B cell (primary cell): ENCODE results near the gene CRTC1. TPM values are rescaled to one million over a fixed set of nuclear protein-coding genes. Genes with fewer than 3 reads are reported as not detected.

ENCODE experiments used
- ATAC-seq: fragments of 200-7000 bp; cut with Tn5 transposase; one replicate; pipeline ENCODE4 v1.10.0; 2021; ENCODE audit warnings: low read depth, mild to moderate bottlenecking, moderate number of reproducible peaks, moderate library complexity
- CTCF ChIA-PET: fragments of 350-600 bp; sonication (Branson Sonifier 250); formaldehyde crosslinking; loops from one replicate; lab custom pipeline; 2021; ENCODE audit warnings: antibody characterized with exemption, inconsistent platforms; lab: Charles Lee
- POLR2A ChIA-PET: fragments of 350-600 bp; sonication (Branson Sonifier 250); formaldehyde crosslinking; loops from one replicate; lab custom pipeline; 2021; ENCODE audit warnings: antibody characterized with exemption; lab: Charles Lee
- DNase-seq: peaks from one replicate; pipeline ENCODE4 v3.0.0; 2013
- H2AFZ ChIP-seq: 2 replicates; pipeline ENCODE4 v1.6.1; 2012; ENCODE audit warnings: mild to moderate bottlenecking, low read depth, low read length; ENCODE audit not compliant: insufficient read depth, poor library complexity, severe bottlenecking
- H3K27ac ChIP-seq, 2 donors: 1 replicate in 1 of 2; 2 replicates in 1 of 2; pipeline ENCODE4 v1.5.1; 2012 to 2013; ENCODE audit warnings: low read length in 2 of 2, mild to moderate bottlenecking in 2 of 2, moderate library complexity in 1 of 2
- H3K27me3 ChIP-seq, 4 experiments: fragments of 200-600 bp in 1 of 4; sonication (generic) in 1 of 4; replicated peaks in 1 of 4; 1 replicate in 2 of 4; 2 replicates in 2 of 4; pipeline versions ENCODE4 v1.6.1 to v1.7.0; 2013 to 2016; ENCODE audit warnings: low read length in 3 of 4, mild to moderate bottlenecking in 2 of 4, mixed read lengths in 1 of 4, moderate library complexity in 1 of 4; ENCODE audit not compliant: insufficient read depth in 4 of 4, control insufficient read depth in 3 of 4; ENCODE audit errors: control extremely low read depth in 1 of 4
- H3K36me3 ChIP-seq, 2 experiments: replicated peaks in 1 of 2; 1 replicate in 1 of 2; 2 replicates in 1 of 2; pipeline versions ENCODE4 v1.6.1 to v1.7.1; 2013; ENCODE audit warnings: low read length in 1 of 2; ENCODE audit not compliant: insufficient read depth in 2 of 2, control insufficient read depth in 1 of 2; ENCODE audit errors: control extremely low read depth in 1 of 2, extremely low read depth in 1 of 2
- H3K4me1 ChIP-seq, 2 donors: fragments of 200-600 bp in 1 of 2; sonication (generic) in 1 of 2; 1 replicate in 1 of 2; 2 replicates in 1 of 2; pipeline versions ENCODE4 v1.5.1 to v1.6.1; 2013 to 2017; ENCODE audit warnings: low read length in 2 of 2; ENCODE audit not compliant: control insufficient read depth in 2 of 2, insufficient read depth in 2 of 2
- H3K4me2 ChIP-seq: replicated peaks from 2 replicates; pipeline ENCODE3; 2012; ENCODE audit warnings: mild to moderate bottlenecking, low read depth, low read length; ENCODE audit not compliant: poor library complexity, severe bottlenecking
- H3K4me3 ChIP-seq, 5 experiments: fragments of 200-600 bp in 1 of 5; sonication (generic) in 1 of 5; 1 replicate in 3 of 5; 2 replicates in 2 of 5; pipeline versions ENCODE4 v1.5.1 to v1.7.0; 2011 to 2016; ENCODE audit warnings: low read length in 4 of 5, mild to moderate bottlenecking in 4 of 5, low read depth in 2 of 5, control low read depth in 1 of 5, moderate library complexity in 1 of 5; ENCODE audit not compliant: insufficient read depth in 1 of 5; ENCODE audit errors: control extremely low read depth in 1 of 5, extremely low read depth in 1 of 5
- H3K79me2 ChIP-seq: fragments of 200-600 bp; sonication (generic); one replicate; pipeline ENCODE4 v1.6.0; 2016; ENCODE audit warnings: low read length; ENCODE audit not compliant: control insufficient read depth, insufficient read depth
- H3K9ac ChIP-seq: fragments of 200-600 bp; sonication (generic); 2 replicates; pipeline ENCODE4 v1.6.1; 2017; ENCODE audit warnings: mild to moderate bottlenecking, low read length, moderate library complexity
- H3K9me3 ChIP-seq, 3 donors: one replicate each; pipeline versions ENCODE4 v1.6.1 to v1.7.1; 2013; ENCODE audit warnings: low read length in 2 of 3; ENCODE audit not compliant: control insufficient read depth in 2 of 3, insufficient read depth in 1 of 3; ENCODE audit errors: control extremely low read depth in 1 of 3
- H4K20me1 ChIP-seq: 2 replicates; pipeline ENCODE4 v1.6.0; 2012; ENCODE audit warnings: mild to moderate bottlenecking, low read length; ENCODE audit not compliant: insufficient read depth, control insufficient read depth, poor library complexity, severe bottlenecking
- H3K27ac Mint-ChIP-seq: one replicate; pipeline ENCODE4 v1.8.0; 2021; ENCODE audit warnings: mixed read lengths
- H3K27me3 Mint-ChIP-seq: one replicate; pipeline ENCODE4 v1.8.0; 2021; ENCODE audit warnings: mixed read lengths
- H3K4me1 Mint-ChIP-seq: one replicate; pipeline ENCODE4 v1.8.0; 2021; ENCODE audit warnings: mixed read lengths
- H3K4me3 Mint-ChIP-seq: one replicate; pipeline ENCODE4 v1.8.0; 2021; ENCODE audit warnings: mixed read lengths
- H3K9me3 Mint-ChIP-seq: one replicate; pipeline ENCODE4 v1.8.0; 2022; ENCODE audit warnings: mixed read lengths; ENCODE audit not compliant: insufficient read depth
- CTCF ChIP-seq: fragments of 200-600 bp; IDR thresholded peaks from one replicate; pipeline ENCODE4 v1.8.0; 2022; ENCODE audit warnings: antibody characterized with exemption, mild to moderate bottlenecking
- EZH2 ChIP-seq: IDR thresholded peaks from 2 replicates; pipeline ENCODE4 v1.6.1; 2012; ENCODE audit warnings: borderline replicate concordance, low read depth, mild to moderate bottlenecking, moderate library complexity, low read length; ENCODE audit not compliant: insufficient read depth, poor library complexity, severe bottlenecking
- WGBS: methylation state at CpG from one replicate; pipeline ENCODE4 v1.1.5; 2013; ENCODE audit warnings: missing lambda C conversion rate; ENCODE audit not compliant: insufficient coverage; 5-methylcytosine and 5-hydroxymethylcytosine counted together
- intact Hi-C: fragments of 100-400 bp; cut with micrococcal nuclease; formaldehyde crosslinking; loops from one replicate; pipeline ENCODE4 v1.10.0; 2022
- polyA plus RNA-seq: library from polyadenylated mRNA; depleted of rRNA; stranded (reverse); fragments of >200 nt; gene quantifications from 2 replicates; pipeline ENCODE4 v1.2.3, GENCODE V29; 2012
- total RNA-seq, 2 donors: library from RNA; stranded (reverse); fragments of 120-200 nt in 1 of 2; gene quantifications; 1 replicate in 1 of 2; 2 replicates in 1 of 2; pipeline versions ENCODE4 v1.2.3 to v1.2.4, GENCODE V29; 2013 to 2022

CRTC1 gene
- total and polyA plus RNA-seq, 2 donors (not counting 1 experiment from before 2014, with no cell fraction given): 15.9 to 30.1 TPM

GRCh38 chr19:18831524-18832305 lies 148.2 kb downstream of the CRTC1 start, which contains the start of gene UPF1:
Gene UPF1 (plus strand): TSS chr19:18831959. CDS start chr19:18832210, 251 bp downstream.
- POLR2A ChIA-PET: interaction anchor here (0.5 to 1.6 kb wide), 4 partner anchors 149 to 261 kb away, joined by 3 to 8 read pairs (median 4); partner anchors contain the start of gene TMEM59L
- Histone ChIP-seq H3K9me3 (peaks cover 2 to 11% (median 4%) of the 10 kb centered on the region in 3 donors), H3K9ac (peak within 1 kb of the TSS; percentile 81), H3K4me2 (peak within 1 kb of the TSS; percentile 88), H3K4me1 (peaks cover 34 to 39% of the 10 kb centered on the region in 2 donors), H3K79me2 (peaks cover 49% of the 10 kb centered on the region), H2AFZ (peak within 1 kb of the TSS; percentile 97), H3K4me3 (peak within 1 kb of the TSS; percentile 63 to 82 (median 73)), H3K36me3 (peaks cover 7 to 15% of the 10 kb centered on the region in 2 experiments), H4K20me1 (peaks cover 45% of the 10 kb centered on the region), H3K27ac (peak within 1 kb of the TSS; percentile 60 to 90), H3K27me3 (no peaks in the 10 kb centered on the region)
- Mint-ChIP-seq H3K9me3 (no peaks in the 10 kb centered on the region), H3K27ac (peak within 1 kb of the TSS; percentile 92), H3K27me3 (peaks cover 8% of the 10 kb centered on the region), H3K4me1 (peaks cover 36% of the 10 kb centered on the region), H3K4me3 (peak within 1 kb of the TSS; percentile 91)
- CTCF ChIA-PET: interaction anchor here (0.5 to 6.1 kb wide), 9 partner anchors 12 to 312 kb away, joined by 3 to 41 read pairs (median 3); partner anchors contain the start of gene TMEM59L
- WGBS: under 1% methylated on average over 96 of the region's 96 CpGs
- TF ChIP-seq EZH2 (no peak), CTCF (no peak)
- intact Hi-C loops: loop anchor here (1.0 to 5.0 kb wide), 6 partner anchors 44 to 629 kb away; partner anchors contain the start of genes COPE, DDX49, ELL and RAB3A
- peak; percentile 97 for DNase-seq
- ATAC-seq: peak; percentile 81

Other genes with a start within 250 kb of the CRTC1 start
- 17.6 and 22.6 TPM in 2 replicates for gene ISYNA1, start 245.5 kb upstream of the CRTC1 start, total RNA-seq
- 28.3 and 41.9 TPM in 2 replicates for gene ISYNA1, start 245.5 kb upstream of the CRTC1 start, polyA plus RNA-seq
- 31.4 and 34.0 TPM in 2 replicates for gene ELL, start 161.6 kb upstream of the CRTC1 start, total RNA-seq
- 21.2 and 24.4 TPM in 2 replicates for gene ELL, start 161.6 kb upstream of the CRTC1 start, polyA plus RNA-seq
- 148 and 150 TPM in 2 replicates for gene FKBP8, start 140.1 kb upstream of the CRTC1 start, total RNA-seq
- 138 and 163 TPM in 2 replicates for gene FKBP8, start 140.1 kb upstream of the CRTC1 start, polyA plus RNA-seq
- gene KXD1, start 125.8 kb upstream of the CRTC1 start, total RNA-seq: 88.5 and 90.0 TPM in 2 replicates
- 138 and 166 TPM in 2 replicates for gene KXD1, start 125.8 kb upstream of the CRTC1 start, polyA plus RNA-seq
- 1,690 and 1,837 TPM in 2 replicates for gene UBA52, start 111.8 kb upstream of the CRTC1 start, total RNA-seq
- gene UBA52, start 111.8 kb upstream of the CRTC1 start, polyA plus RNA-seq: 4,684 and 5,694 TPM in 2 replicates
- 78.1 and 90.9 TPM in 2 replicates for gene REX1BD, start 94.9 kb upstream of the CRTC1 start, total RNA-seq
- gene REX1BD, start 94.9 kb upstream of the CRTC1 start, polyA plus RNA-seq: 164 and 180 TPM in 2 replicates
- not detected in 2 replicates for gene CRLF1, start 76.9 kb upstream of the CRTC1 start, total RNA-seq
- not detected in 2 replicates for gene CRLF1, start 76.9 kb upstream of the CRTC1 start, polyA plus RNA-seq
- not detected in 2 replicates for gene TMEM59L, start 70.8 kb upstream of the CRTC1 start, total RNA-seq
- gene TMEM59L, start 70.8 kb upstream of the CRTC1 start, polyA plus RNA-seq: not detected in 2 replicates
- gene KLHL26, start 46.7 kb upstream of the CRTC1 start, total RNA-seq: 10.0 and 14.6 TPM in 2 replicates
- 5.0 and 5.9 TPM in 2 replicates for gene KLHL26, start 46.7 kb upstream of the CRTC1 start, polyA plus RNA-seq
- 0.12 TPM in 1 of 2 replicates, not detected in the other for gene COMP, start 107.6 kb downstream of the CRTC1 start, total RNA-seq
- 0.48 TPM in 1 of 2 replicates, not detected in the other for gene COMP, start 107.6 kb downstream of the CRTC1 start, polyA plus RNA-seq
- gene UPF1, start 148.3 kb downstream of the CRTC1 start, total RNA-seq: 95.1 and 98.6 TPM in 2 replicates
- gene UPF1, start 148.3 kb downstream of the CRTC1 start, polyA plus RNA-seq: 51.9 and 75.1 TPM in 2 replicates
- gene CERS1, start 212.5 kb downstream of the CRTC1 start, total RNA-seq: not detected in 2 replicates
- not detected in 2 replicates for gene CERS1, start 212.5 kb downstream of the CRTC1 start, polyA plus RNA-seq
- 153 and 154 TPM in 2 replicates for gene COPE, start 235.7 kb downstream of the CRTC1 start, total RNA-seq
- gene COPE, start 235.7 kb downstream of the CRTC1 start, polyA plus RNA-seq: 200 and 279 TPM in 2 replicates
- 38.9 and 39.5 TPM in 2 replicates for gene DDX49, start 236.0 kb downstream of the CRTC1 start, total RNA-seq
- 43.7 and 47.5 TPM in 2 replicates for gene DDX49, start 236.0 kb downstream of the CRTC1 start, polyA plus RNA-seq